AG04450 (cell line): ENCODE data around the gene PTMA. TPM values are rescaled to one million over a fixed set of nuclear protein-coding genes. Genes with fewer than 3 reads are reported as not detected.

Source experiments
- CTCF ChIA-PET: fragments of 300-600, 350-600 bp; formaldehyde crosslinking; extraction: SDS; loops from one replicate; lab custom pipeline; 2022; ENCODE audit warnings: antibody characterized with exemption, inconsistent platforms; lab: Charles Lee
- POLR2A ChIA-PET: fragments of 350-600 bp; formaldehyde crosslinking; extraction: SDS; loops from one replicate; lab custom pipeline; 2021; ENCODE audit warnings: antibody characterized with exemption, inconsistent platforms; lab: Yijun Ruan, JAX
- DNase-seq: peaks from one replicate; pipeline ENCODE4 v3.0.0-alpha.2; 2011; ENCODE audit warnings: low read depth, low spot score
- H3K27ac ChIP-seq: one replicate; pipeline ENCODE4 v1.5.1; 2012; ENCODE audit warnings: low read depth, low read length, control low read depth
- H3K27me3 ChIP-seq: one replicate; pipeline ENCODE4 v1.6.0; 2012; ENCODE audit warnings: low read length; ENCODE audit not compliant: control insufficient read depth, insufficient read depth
- H3K4me3 ChIP-seq: 2 replicates; pipeline ENCODE4 v1.5.1; 2011; ENCODE audit warnings: mild to moderate bottlenecking, low read depth, low read length, control low read depth
- H3K9me3 ChIP-seq: 2 replicates; pipeline ENCODE4 v1.5.1; 2012; ENCODE audit warnings: low read length; ENCODE audit not compliant: control insufficient read depth, insufficient read depth
- polyA plus RNA-seq: library from polyadenylated mRNA; depleted of rRNA; stranded (reverse); fragments of >200 nt; gene quantifications from 2 replicates; pipeline ENCODE4 v1.2.3, GENCODE V29; 2011
- TF ChIP-seq, protein P1 (sequence below): IDR thresholded peaks from 2 replicates; pipeline ENCODE4 v1.5.1; 2011; ENCODE audit warnings: low read depth, low read length, control low read depth, inconsistent platforms

PTMA gene
- polyA plus RNA-seq, 1 experiment = 681 TPM

DNA sequence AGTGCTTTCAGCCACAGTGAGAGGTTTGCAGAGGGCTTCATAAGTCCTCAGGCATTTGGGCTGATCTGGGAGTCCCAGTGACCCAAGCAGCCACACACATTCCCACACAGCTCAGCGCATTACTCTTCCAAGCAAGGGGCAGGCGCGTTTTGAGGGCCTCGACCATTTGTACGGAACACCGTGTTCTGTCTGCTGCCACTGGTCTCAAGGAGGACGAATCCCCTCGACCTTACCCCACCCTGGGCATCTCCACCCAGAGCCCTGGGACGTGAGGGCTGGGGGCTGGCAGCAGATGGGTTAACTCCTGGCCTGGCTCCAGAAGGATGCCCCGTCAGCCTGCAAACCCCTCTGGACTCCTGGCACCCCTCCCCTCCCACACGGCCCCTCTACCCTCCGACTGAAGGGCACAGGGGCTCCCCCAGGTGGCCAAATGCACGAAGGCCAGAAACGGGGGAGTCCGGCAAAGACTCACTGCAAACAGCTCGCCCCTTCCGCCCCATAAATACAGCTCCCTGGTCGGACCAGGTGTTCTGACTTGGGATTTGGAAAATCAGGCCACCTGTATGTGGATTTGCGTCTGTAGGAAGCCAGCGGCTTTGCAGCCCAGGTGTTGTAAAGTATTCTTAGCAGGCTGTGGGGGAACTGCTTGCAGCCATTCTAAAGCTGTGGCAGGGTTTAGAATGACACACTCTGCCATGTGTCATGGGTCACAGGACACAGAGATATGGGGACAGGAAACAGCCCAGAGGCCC is 33.6 kb upstream of the PTMA start:
- CTCF ChIA-PET = interaction anchor here (0.6 to 7.5 kb wide), 34 partner anchors 8 to 132 kb away, joined by 3 to 256 read pairs (median 4); partner anchors contain the start of gene PTMA
- POLR2A ChIA-PET = interaction anchor here (1.1 to 4.6 kb wide), 3 partner anchors 8 to 63 kb away, joined by 6 to 51 read pairs (median 6); partner anchors contain the start of gene PTMA
- Histone ChIP-seq H3K27ac (no peak overlapping the region), H3K4me3 (no peak overlapping the region), H3K27me3 (no peaks in the 10 kb centered on the region), H3K9me3 (no peaks in the 10 kb centered on the region; the same call in 1 of the 2 replicates)
- TF ChIP-seq, protein P1, sequence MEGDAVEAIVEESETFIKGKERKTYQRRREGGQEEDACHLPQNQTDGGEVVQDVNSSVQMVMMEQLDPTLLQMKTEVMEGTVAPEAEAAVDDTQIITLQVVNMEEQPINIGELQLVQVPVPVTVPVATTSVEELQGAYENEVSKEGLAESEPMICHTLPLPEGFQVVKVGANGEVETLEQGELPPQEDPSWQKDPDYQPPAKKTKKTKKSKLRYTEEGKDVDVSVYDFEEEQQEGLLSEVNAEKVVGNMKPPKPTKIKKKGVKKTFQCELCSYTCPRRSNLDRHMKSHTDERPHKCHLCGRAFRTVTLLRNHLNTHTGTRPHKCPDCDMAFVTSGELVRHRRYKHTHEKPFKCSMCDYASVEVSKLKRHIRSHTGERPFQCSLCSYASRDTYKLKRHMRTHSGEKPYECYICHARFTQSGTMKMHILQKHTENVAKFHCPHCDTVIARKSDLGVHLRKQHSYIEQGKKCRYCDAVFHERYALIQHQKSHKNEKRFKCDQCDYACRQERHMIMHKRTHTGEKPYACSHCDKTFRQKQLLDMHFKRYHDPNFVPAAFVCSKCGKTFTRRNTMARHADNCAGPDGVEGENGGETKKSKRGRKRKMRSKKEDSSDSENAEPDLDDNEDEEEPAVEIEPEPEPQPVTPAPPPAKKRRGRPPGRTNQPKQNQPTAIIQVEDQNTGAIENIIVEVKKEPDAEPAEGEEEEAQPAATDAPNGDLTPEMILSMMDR = peak; percentile 88
- no peak for DNase-seq

GRCh38 chr2:231676243-231676642 is 32.1 kb upstream of the PTMA start:
- Histone ChIP-seq H3K27me3 (no peaks in the 10 kb centered on the region), H3K9me3 (peaks cover 6% of the 10 kb centered on the region; the same call in 1 of the 2 replicates), H3K4me3 (no peak overlapping the region), H3K27ac (no peak overlapping the region)
- DNase-seq = no peak
- POLR2A ChIA-PET = interaction anchor here (1.0 to 4.6 kb wide), 2 partner anchors 32 to 36 kb away, joined by 3 to 51 read pairs; partner anchors contain the start of gene PTMA
- CTCF ChIA-PET = interaction anchor here (0.6 to 7.5 kb wide), 12 partner anchors 9 to 108 kb away, joined by 3 to 256 read pairs (median 12); partner anchors contain the start of gene PTMA
- TF ChIP-seq, protein P1 = no peak

DNA sequence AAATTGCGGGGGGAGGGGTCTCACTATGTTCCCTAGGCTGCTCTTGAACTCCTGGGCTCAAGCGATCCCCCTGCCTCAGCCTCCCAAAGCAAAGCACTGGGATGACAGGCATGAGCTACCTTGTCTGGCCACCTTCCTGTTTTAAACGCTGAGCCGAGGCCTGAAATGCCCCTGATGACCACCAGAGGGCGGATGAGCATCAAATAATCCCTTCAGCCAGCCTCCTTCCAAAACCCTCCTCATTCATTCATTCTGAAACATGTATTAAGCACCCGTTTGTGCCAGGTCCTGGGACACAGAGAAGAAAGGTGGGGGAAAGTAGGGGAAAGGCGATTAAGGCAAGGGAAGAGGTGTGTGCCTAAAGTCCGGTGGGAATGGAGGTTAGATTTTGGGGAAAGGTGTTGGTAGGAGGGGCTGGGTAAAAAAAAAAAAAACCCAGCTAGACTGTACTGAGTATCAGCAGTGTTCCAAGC is 30.7 kb upstream of the PTMA start:
- POLR2A ChIA-PET = interaction anchor here (0.6 to 4.6 kb wide), 8 partner anchors 11 to 108 kb away, joined by 3 to 51 read pairs (median 6); partner anchors contain the start of genes COPS7B and PTMA
- CTCF ChIA-PET = interaction anchor here (0.6 to 7.5 kb wide), 43 partner anchors 9 to 407 kb away, joined by 3 to 256 read pairs (median 6); partner anchors contain the start of gene PTMA

DNA sequence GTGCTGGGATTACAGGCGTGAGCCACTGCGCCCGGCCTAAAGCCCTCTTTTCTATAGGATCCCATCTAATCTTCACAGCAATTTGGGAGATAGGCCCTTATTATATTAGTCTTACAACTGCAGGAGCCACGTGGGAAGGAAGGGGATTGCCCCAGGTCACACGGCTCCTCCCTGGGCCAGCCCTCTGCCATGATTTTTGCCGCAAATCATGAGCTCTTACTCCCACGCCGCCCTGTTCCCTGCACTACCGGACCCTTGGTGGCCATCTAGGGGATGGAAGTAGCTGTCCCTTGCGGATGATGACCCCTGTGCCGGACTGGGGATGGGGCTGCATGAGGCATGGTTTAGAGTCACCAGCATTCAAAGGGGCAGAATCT is 28.4 kb upstream of the PTMA start:
- Histone ChIP-seq H3K27ac (no peak overlapping the region), H3K4me3 (no peak overlapping the region), H3K9me3 (peaks cover 6% of the 10 kb centered on the region; the same call in 1 of the 2 replicates), H3K27me3 (no peaks in the 10 kb centered on the region)
- TF ChIP-seq, protein P1 = no peak
- ChIA-PET POLR2A (interaction anchor here (6.7 kb wide), 1 partner anchor 28 kb away, joined by 35 read pairs; the partner anchor contains the start of gene PTMA), CTCF (interaction anchor here (0.8 to 1.7 kb wide), 5 partner anchors 14 to 69 kb away, joined by 3 to 14 read pairs (median 3); no protein-coding TSS in a partner anchor)
- DNase-seq = no peak

More for the DNA sequence above, 30.7 kb upstream of the PTMA start:
- TF ChIP-seq, protein P1 = peak; percentile 91
- DNase-seq = no peak
- H3K4me3 ChIP-seq = no peak overlapping the region
- peaks cover 6% of the 10 kb centered on the region; the same call in 1 of the 2 replicates for H3K9me3 ChIP-seq
- no peaks in the 10 kb centered on the region for H3K27me3 ChIP-seq
- H3K27ac ChIP-seq = no peak overlapping the region
